Stimulated activated CD4-positive, alpha-beta T cell treated with anti-CD3 and anti-CD28 coated beads, Interleukin-4, amount 100 ng/mL, for 1 hour (primary cell): ENCODE data around the gene KIZ.
"Not testable (repeated sequence)": the region's sequence is repeated elsewhere in the genome, so short reads cannot be mapped to it uniquely, and the experiment has no call there.

Source experiments
- DNase-seq: peaks from one replicate; pipeline ENCODE4 v3.0.0-alpha.2; 2020

KIZ gene

DNA sequence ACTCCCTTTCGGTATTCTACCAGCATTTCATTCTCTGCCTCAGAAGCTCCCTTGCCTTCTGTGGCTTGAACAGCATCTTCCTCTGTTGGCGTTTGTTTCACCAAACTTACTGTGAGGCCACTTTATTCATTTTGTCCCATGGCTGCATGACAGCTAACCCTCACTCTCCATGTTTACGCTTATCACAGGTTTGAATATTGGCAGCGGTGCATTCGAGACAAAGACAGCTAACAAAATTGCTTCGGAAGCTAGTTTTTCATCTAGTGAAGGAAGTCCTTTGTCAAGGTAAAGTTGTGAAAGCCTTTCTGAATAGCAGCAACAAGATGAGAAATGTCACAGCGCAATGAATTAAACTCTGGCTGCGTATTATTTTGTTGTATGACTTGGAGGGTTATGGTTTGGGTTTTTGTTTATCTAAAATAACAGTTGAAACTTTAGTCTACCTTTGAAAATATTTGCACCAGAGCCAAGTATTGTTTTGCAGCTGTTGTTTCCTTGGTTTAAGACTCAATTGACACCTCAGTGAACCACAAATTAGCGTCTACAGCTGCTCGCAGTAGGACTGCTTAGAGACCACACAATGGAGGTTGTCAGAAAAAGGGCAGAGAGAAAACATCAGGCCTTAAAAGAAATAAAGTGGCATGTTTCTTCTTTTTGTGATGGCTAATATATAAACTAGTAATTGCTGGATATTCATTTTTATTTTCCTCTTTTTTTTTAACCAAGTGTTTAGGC lies 106.8 kb downstream of the KIZ start:
- DNase-seq = no peak

DNA sequence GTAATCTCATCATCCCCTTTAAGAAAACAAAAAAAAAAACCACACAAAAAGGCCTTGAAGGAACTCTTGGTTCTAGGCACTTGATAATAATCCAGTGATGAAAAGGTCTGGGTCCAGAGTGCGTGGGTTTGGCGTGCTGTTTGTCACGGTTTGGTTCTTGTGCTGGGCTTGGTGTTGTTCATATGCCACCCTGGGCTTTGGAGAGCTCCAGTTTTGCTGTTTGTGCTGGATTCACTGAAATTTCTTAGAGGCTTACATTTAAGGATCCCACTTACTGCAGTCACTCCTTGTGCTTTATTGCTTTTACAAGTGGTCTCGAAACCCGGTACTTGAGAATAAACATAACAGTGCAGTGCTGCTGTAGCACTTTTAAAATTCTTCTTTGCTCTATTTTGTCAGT lies 108.4 kb downstream of the KIZ start:
- DNase-seq = no peak

- DNase-seq = no peak
These were observed 109.1 kb downstream of the KIZ start for GRCh38 chr20:21234806-21235483.

GRCh38 chr20:21235484-21236445 lies 109.9 kb downstream of the KIZ start:
- DNase-seq = peak; percentile 65

GRCh38 chr20:21237956-21238799 lies 112.3 kb downstream of the KIZ start:
- no peak for DNase-seq

DNA sequence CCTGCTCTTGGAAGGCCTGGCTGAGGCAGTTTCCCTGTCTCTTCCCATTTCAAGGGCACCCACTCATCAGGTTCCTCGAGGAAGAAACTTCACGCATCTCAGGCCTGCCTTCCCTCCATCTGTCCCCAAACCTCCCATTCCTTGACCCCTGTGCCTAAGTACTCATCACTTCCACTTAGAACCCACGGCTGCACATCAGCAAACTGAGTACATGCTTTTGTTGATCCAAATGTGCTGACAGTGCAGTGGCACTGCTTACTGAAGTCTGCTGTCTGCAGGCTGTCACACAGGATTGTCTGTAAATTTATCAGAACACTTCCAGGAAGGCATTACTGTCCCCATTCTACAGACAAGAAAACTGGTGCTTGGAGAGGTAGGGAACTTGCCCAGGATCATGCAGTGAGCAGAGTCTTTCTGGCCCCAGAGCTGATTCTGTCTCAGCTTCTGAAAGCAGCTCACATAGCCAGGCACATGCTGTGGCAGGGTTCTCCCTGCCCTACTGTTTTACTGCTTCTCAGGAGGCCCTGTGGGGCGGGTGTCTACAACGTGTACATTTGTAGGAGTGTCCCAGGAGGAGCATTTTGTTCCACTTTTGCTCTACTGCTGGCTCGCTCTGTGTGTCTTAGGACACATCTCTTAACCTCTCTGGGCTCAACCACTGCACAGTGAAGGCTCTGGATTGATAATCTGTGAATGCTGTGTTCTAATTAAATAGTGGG lies 113.1 kb downstream of the KIZ start:
- DNase-seq = no peak

DNA sequence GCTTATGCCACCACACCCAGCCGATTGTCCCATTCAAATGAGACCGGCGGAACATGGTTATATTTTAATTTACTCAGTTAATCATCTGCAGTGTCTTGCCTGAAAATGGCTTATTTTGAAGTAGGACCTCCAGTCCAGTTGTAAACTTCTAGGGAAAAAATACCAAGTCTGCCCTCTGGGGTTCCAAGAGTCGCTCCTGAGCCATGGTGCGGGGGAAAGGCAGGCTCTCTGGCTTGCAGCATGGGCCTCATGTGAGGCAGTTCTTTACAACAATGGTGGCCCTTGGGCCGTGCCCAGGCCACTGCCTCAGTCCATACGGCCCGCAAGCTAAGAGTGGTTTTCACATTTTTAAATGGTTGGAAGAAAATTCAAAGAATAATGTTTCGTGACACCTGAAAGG lies 114.5 kb downstream of the KIZ start:
- DNase-seq = no peak

DNA sequence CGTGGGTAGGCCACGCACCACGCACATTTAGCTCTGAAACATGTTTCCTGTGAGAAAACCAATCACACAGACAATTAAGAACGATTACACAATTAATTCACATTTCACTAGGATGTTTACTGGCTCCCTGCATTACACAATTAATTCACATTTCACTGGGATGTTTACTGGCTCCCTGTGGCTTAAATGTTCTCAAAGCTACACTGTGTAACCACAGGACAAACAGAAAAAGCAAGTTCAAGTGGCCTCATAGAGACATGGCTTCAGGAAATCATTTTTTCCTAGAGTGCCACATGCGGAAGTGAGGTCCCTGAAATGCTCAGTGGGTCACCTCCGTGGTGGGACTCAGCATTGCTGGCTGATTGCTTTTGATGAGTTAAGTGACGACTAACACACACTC lies 115.5 kb downstream of the KIZ start:
- DNase-seq = no peak

- no peak for DNase-seq
These were observed 117.9 kb downstream of the KIZ start for GRCh38 chr20:21243811-21244210.

GRCh38 chr20:21244808-21245207 lies 118.9 kb downstream of the KIZ start:
- DNase-seq = no peak

- DNase-seq = no peak
These were observed 120.3 kb downstream of the KIZ start for GRCh38 chr20:21246161-21246560.

DNA sequence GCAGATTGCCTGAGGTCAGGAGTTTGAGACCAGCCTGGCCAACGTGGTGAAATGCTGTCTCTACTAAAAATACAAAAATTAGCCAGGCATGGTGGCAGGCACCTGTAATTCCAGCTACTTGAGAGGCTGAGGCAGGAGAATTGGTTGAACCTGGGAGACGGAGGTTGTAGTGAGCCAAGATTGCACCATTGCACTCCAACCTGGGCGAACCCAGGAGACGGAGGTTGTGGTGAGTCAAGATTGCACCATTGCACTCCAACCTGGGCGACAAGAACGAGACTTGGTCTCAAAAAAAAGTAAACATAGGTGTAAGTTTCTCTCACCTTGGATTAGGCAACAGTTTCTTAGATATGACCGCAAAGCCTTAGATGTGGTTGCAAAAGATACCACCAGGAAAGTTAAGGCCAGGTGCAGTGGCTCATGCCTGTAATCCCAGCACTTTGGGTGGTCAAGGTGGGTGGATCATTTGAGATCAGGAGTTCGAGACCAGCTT lies 121.8 kb downstream of the KIZ start:
- DNase-seq = not testable (repeated sequence)

DNA sequence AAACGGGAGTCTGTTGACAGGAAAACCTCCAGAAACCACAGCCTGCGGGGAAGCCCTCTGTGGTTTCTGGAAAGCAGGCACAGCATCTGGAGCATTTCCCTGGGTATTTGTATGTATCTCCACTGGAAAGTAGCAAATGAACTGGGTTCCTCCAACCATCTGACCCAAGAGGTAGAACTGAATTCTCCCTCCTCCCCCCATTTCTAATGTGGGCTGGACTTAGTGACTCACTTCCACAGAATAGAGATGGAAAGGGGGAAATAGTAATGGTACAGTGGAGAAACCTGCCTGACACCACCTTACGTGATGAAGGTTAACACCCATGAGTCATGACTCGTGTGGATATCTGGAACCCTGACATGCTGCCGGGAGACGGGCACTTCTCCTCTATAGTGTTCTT lies 125.4 kb downstream of the KIZ start:
- DNase-seq = no peak

GRCh38 chr20:21257192-21257591 lies 131.3 kb downstream of the KIZ start:
- DNase-seq = no peak

GRCh38 chr20:21258411-21258810 lies 132.5 kb downstream of the KIZ start:
- DNase-seq = no peak

- DNase-seq = no peak
These were observed 133.5 kb downstream of the KIZ start for GRCh38 chr20:21259346-21259745.

DNA sequence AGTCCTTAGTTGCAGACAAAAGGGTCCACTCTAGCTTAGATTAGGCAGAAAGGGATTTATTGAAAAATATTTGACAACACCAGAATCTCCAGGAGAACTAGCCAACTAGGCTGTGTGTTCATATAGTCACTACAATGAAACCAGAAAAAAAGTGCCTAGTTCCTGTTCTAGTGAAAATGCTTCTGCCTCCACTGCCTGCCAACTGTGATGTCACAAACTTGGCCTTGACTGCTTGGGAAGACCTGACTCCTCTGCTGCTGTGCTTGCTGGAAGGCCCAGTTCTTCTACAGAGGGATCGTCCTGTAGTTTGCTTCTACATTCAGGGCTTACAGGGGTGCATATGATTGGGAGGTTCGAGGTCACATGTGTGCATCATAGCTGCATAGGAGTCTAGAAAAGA lies 136.9 kb downstream of the KIZ start:
- DNase-seq = no peak

DNA sequence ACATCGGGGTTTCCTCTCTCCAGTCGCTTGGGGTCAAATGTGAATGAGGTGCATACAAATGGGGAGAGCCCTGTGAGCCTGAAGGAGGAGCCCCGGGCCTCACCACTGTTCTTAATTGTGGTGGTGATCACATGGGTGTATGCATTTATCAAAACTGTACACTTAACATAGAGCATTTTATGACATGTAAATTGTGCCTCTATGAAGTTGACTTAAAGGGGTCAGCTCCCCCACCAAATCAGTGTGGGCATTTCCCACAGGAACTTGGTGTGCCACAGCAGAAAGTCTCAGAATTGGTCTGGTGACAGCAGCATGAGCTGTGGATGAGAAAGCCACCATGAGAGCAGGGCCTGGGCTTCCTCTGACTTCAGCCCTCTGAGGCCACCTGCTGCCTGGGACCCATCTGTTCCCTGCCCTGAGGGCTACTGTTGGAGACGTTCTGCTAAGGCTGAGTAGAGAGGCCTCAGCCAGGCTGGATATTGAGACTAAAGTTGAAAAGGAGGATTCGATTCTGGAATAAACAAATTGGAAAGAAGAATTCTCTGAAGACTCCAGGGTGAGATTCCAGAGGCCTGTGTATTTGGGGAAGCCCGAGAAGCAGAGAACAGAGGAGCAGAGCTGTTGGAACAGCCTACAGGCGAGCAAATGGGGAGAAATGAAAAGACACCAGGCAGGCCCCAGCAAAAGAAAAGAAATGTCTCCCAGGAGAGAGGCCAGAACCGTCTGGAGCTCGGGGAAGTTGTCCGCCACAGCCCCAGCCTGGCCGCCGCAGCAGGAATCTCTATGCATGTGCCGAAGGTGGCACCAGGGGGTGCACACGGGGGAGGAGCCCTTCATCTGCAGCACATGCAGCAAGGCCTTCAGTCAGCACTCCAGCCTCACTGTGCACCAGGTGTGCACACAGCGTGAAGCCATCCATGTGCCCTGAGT lies 139.6 kb downstream of the KIZ start:
- no peak for DNase-seq

GRCh38 chr20:21266191-21266536 lies 140.3 kb downstream of the KIZ start:
- no peak for DNase-seq

- DNase-seq = no peak
These were observed 143.9 kb downstream of the KIZ start for GRCh38 chr20:21269772-21270171.

GRCh38 chr20:21270806-21271205 lies 144.9 kb downstream of the KIZ start:
- no peak for DNase-seq
